Measurements from ENCODE around the gene GRID2. TPM values are rescaled to one million over a fixed set of nuclear protein-coding genes. Genes with fewer than 3 reads are reported as not detected.

Gene GRID2
- total RNA-seq, 3 donors from 2014 or later: under 0.01 TPM

DNA sequence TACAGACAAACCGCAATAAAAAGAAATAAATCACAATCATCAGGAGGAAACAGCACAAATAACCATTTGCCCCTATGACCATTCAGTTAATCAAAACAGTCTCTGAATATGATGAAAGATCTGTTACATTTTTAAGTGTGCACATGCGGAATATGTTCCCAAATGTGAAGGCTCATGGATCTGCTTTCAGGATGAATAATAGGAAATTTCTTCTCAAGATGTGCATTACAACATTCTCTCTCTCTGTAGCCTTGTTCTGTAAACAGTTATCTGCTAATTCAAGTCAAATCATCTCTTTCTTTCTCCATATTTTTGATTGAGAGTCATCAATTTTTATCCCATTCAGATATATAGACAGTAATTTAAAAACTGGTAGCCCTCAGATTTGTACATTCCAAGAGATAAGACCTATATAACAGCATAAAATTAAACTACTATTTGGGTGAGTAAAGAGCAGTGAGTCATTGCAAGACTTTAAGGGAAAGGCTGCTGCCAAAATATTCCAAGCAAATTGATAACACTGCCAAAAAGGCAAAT, 1090.8 kb downstream of the GRID2 start:
- no peak overlapping the region for H3K4me3 ChIP-seq
- TF ChIP-seq, protein P1, sequence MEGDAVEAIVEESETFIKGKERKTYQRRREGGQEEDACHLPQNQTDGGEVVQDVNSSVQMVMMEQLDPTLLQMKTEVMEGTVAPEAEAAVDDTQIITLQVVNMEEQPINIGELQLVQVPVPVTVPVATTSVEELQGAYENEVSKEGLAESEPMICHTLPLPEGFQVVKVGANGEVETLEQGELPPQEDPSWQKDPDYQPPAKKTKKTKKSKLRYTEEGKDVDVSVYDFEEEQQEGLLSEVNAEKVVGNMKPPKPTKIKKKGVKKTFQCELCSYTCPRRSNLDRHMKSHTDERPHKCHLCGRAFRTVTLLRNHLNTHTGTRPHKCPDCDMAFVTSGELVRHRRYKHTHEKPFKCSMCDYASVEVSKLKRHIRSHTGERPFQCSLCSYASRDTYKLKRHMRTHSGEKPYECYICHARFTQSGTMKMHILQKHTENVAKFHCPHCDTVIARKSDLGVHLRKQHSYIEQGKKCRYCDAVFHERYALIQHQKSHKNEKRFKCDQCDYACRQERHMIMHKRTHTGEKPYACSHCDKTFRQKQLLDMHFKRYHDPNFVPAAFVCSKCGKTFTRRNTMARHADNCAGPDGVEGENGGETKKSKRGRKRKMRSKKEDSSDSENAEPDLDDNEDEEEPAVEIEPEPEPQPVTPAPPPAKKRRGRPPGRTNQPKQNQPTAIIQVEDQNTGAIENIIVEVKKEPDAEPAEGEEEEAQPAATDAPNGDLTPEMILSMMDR (IDR thresholded peaks at IDR 0.05): no peak
- TF ChIP-seq POLR2A (IDR thresholded peaks at IDR 0.05) (no peak), POLR2AphosphoS5 (IDR thresholded peaks at IDR 0.05) (no peak)
- no peaks in the 10 kb centered on the region for H3K36me3 ChIP-seq
- H3K27me3 ChIP-seq: no peaks in the 10 kb centered on the region
- no peaks in the 10 kb centered on the region for H3K4me1 ChIP-seq
- H3K9me3 ChIP-seq: no peaks in the 10 kb centered on the region
- intact Hi-C loops (cut with DNase I; ENCODE audit: low total_unique reads): no loop called here
- no peak overlapping the region for H3K27ac ChIP-seq
- no peak for DNase-seq (ENCODE audit: low spot score in 2 of 2)

DNA sequence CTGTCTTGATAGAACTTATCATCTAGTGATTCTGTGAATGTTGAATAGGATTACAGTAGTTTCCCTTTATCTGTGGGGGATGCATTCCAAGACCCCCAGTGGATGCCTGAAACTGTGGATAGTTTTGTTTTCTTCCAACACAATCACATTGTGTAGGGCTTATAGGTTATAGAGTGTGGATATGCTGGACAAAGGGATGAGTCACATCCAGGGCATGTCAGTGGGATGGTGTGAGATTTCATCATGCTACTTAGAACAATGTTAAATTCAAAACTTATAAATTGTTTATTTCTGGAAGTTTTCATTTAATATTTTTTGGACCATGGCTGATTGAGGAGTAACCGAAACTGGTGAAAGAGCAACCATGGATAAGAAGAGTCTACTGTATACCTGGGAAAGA, 1092.5 kb downstream of the GRID2 start:
- Histone ChIP-seq H3K27ac (no peak overlapping the region), H3K9me3 (no peaks in the 10 kb centered on the region), H3K27me3 (no peaks in the 10 kb centered on the region), H3K4me1 (no peaks in the 10 kb centered on the region), H3K4me3 (no peak overlapping the region), H3K36me3 (no peaks in the 10 kb centered on the region)
- no peak for DNase-seq (ENCODE audit: low spot score in 2 of 2)
- intact Hi-C loops (cut with DNase I; ENCODE audit: low total_unique reads): no loop called here
- TF ChIP-seq, protein P1 (IDR thresholded peaks at IDR 0.05): no peak
- TF ChIP-seq POLR2AphosphoS5 (IDR thresholded peaks at IDR 0.05) (no peak), POLR2A (IDR thresholded peaks at IDR 0.05) (no peak)

DNA sequence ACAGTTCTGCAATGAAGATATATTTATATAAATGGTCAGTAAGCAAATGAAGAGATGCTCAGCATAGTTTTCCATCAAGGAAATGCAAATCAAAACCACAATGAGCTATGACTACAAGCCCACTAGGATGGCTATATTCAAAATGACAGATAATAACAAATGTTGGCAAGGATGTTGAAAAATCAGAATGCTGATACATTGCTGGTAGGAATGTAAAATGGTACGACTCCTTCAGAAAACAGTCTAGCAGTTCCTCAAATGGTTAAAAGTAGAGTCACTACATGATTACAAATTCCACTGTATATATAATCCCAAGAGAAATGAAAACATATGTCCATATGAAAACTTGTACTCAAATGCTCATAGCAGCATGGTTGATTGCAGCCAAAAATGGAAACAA, 1099.8 kb downstream of the GRID2 start:
- H3K4me3 ChIP-seq: no peak overlapping the region
- H3K27ac ChIP-seq: no peak overlapping the region
- no peaks in the 10 kb centered on the region for H3K9me3 ChIP-seq
- H3K36me3 ChIP-seq: no peaks in the 10 kb centered on the region
- intact Hi-C loops (cut with DNase I; ENCODE audit: low total_unique reads): no loop called here
- H3K27me3 ChIP-seq: no peaks in the 10 kb centered on the region
- H3K4me1 ChIP-seq: no peaks in the 10 kb centered on the region
- no peak for DNase-seq (ENCODE audit: low spot score in 2 of 2)
- TF ChIP-seq, protein P1 (IDR thresholded peaks at IDR 0.05): no peak
- TF ChIP-seq POLR2A (IDR thresholded peaks at IDR 0.05) (no peak), POLR2AphosphoS5 (IDR thresholded peaks at IDR 0.05) (no peak)

DNA sequence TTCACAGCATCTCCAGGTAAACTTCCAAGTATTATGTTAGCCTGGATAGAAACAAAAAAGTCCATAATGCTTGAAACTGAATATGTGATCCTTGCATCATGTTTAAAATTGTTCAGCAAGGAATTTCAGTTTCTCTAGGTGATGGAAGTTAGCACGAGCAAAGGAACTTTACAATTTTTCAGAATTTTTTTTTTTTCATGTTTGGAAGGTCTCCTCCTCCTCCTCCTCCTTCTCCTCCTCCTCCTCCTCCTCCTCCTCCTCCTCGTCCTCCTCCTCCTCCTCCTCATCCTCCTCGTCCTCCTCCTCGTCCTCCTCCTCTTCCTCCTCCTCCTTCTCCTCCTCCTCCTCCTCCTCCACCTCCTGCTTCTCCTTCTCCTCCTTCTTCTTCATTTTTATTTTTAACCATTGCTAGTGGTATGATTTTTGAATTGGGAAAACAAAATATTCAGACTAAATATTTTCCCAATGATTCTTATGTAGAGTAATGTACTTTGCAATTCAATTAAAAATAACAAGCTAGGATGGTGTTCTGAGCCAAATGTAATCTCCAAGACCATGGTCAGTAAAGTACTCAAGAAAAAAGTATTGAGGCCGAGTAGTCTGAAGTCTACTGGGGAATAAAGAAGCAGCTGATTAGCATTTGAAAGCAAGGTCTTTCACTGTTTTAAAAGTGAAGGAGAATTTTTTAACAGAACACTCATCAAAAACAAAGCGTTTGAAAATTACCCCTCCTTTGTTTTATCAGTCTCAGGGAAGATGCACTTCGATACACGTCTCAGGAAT, 1103.9 kb downstream of the GRID2 start:
- Histone ChIP-seq H3K27ac (no peak overlapping the region), H3K36me3 (no peaks in the 10 kb centered on the region), H3K9me3 (no peaks in the 10 kb centered on the region), H3K27me3 (no peaks in the 10 kb centered on the region), H3K4me3 (no peak overlapping the region), H3K4me1 (no peaks in the 10 kb centered on the region)
- intact Hi-C loops (cut with DNase I; ENCODE audit: low total_unique reads): no loop called here
- TF ChIP-seq, protein P1 (IDR thresholded peaks at IDR 0.05): no peak
- TF ChIP-seq POLR2A (IDR thresholded peaks at IDR 0.05) (no peak), POLR2AphosphoS5 (IDR thresholded peaks at IDR 0.05) (no peak)
- no peak for DNase-seq (ENCODE audit: low spot score in 2 of 2)

DNA sequence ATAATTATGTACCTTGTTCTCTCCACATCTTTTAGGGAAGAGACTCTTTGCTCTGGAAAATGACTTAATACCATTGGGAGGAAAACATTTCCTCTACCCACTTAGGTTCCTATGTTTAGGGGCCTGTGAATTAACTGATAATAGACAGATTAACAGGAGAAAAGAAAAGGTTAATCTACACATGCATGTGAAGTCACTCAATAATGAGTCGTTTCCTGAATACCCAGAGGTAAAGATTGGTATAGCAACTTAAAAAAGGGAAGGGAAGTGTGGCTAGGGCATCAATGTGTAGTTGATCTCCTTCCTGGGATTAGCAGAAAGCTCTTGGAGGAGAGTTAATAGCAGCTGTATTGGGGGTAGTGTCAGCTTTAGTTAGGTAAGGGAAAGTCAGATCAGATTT, 1105.3 kb downstream of the GRID2 start:
- H3K4me3 ChIP-seq: no peak overlapping the region
- H3K36me3 ChIP-seq: no peaks in the 10 kb centered on the region
- H3K4me1 ChIP-seq: no peaks in the 10 kb centered on the region
- TF ChIP-seq, protein P1 (IDR thresholded peaks at IDR 0.05): no peak
- TF ChIP-seq POLR2A (IDR thresholded peaks at IDR 0.05): no peak
- no peak overlapping the region for H3K27ac ChIP-seq
- no peaks in the 10 kb centered on the region for H3K27me3 ChIP-seq
- no peak for DNase-seq (ENCODE audit: low spot score in 2 of 2)
- no peaks in the 10 kb centered on the region for H3K9me3 ChIP-seq
- intact Hi-C loops (cut with DNase I; ENCODE audit: low total_unique reads): no loop called here

Data from breast epithelium (tissue), 4 donors.